ENCODE measurements around the gene AP3S2. TPM values are rescaled to one million over a fixed set of nuclear protein-coding genes. Genes with fewer than 3 reads are reported as not detected.
"Not testable (repeated sequence)": the region's sequence is repeated elsewhere in the genome, so short reads cannot be mapped to it uniquely, and the experiment has no call there.

AP3S2 gene
- total RNA-seq, 1 donor from 2014 or later = 32.2 TPM

DNA sequence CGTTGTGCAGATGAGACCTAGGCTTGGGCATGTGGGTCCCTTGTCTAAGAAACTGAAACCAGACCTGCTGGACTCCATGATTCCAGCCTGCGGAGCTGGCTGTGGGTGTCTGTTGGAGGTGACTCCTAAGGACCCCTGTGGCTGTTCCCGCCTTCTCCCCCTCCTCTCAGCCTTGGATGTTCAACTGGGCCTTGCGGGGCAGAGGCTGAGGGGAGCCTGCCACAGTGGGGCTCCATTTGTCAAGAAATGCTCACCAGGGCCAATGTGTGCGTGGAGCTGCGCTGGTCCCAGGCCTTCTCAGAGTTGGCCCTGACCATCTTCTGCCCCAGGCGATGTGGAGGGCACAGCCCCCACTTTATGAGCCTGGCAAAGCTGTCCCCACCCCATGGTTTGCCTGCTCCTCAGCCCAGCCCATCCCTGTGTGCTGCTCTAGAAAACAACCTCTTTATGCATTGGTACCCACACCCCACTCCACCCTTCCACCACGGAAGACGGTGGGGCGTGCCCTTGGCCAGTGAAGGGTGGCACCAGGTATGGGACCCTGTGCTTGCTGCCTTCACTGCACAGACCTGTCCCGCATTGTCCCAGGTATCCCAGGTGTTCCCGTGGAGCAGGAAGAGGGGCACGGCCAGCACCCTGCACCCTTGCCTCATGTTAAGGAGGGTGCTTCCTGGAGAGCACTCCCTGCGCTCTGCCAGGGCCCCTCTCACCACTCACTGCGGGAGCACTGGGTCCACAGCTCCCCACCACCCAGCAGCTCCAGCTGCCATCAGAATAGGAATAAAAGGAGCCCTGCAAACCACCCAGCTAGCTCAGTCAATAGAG, 109.7 kb downstream of the AP3S2 start:
- Mint-ChIP-seq H3K4me3 (no peak overlapping the region), H3K27me3 (no peaks in the 10 kb centered on the region), H3K9me3 (peaks cover 6% of the 10 kb centered on the region), H3K27ac (no peak overlapping the region), H3K36me3 (no peaks in the 10 kb centered on the region), H3K4me1 (ENCODE audit: unreplicated experiment) (peaks cover 8% of the 10 kb centered on the region)
- TF ChIP-seq, protein P1, sequence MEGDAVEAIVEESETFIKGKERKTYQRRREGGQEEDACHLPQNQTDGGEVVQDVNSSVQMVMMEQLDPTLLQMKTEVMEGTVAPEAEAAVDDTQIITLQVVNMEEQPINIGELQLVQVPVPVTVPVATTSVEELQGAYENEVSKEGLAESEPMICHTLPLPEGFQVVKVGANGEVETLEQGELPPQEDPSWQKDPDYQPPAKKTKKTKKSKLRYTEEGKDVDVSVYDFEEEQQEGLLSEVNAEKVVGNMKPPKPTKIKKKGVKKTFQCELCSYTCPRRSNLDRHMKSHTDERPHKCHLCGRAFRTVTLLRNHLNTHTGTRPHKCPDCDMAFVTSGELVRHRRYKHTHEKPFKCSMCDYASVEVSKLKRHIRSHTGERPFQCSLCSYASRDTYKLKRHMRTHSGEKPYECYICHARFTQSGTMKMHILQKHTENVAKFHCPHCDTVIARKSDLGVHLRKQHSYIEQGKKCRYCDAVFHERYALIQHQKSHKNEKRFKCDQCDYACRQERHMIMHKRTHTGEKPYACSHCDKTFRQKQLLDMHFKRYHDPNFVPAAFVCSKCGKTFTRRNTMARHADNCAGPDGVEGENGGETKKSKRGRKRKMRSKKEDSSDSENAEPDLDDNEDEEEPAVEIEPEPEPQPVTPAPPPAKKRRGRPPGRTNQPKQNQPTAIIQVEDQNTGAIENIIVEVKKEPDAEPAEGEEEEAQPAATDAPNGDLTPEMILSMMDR (conservative IDR thresholded peaks at IDR 0.05) = no peak
- no peak for DNase-seq (ENCODE audit: extremely low spot score, unreplicated experiment)

DNA sequence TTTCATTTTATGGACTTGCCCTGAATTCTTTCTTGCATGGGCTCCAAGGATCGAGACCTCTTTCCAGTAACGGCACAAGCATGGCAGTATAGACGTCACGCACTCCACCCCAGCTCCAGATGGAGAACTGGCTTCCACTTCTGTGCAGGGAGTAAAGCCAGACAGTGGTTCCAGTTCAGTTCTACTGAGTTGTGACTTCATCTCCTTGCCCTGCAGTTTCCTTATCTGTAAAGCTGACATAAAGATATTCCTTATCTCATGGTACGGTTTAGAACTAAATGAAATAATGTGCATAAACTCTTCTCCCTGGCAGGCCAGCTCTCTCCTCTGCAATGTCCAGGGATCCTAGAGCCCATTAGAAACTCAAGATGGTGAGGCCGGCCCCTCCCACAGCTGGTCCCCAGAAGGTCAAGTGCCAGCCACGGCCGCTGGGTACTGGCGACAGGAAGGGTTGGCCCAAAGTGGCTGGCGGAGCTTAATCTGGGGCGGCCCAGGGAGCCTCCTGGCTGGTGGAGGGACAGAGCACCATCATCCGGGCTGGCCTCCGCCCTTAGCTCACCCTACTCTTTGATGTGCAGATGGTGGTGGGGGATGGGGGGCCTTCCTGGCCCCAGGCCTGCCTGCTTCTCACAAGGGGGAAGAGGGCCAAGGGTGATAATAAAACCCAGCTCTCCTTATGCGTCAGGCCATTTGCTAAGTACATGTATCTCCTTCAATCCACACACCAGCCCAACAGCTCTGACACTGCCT, 110.5 kb downstream of the AP3S2 start:
- Mint-ChIP-seq H3K4me3 (no peak overlapping the region), H3K27me3 (no peaks in the 10 kb centered on the region), H3K4me1 (ENCODE audit: unreplicated experiment) (peaks cover 8% of the 10 kb centered on the region), H3K36me3 (no peaks in the 10 kb centered on the region), H3K27ac (peak overlapping the region; percentile 57), H3K9me3 (peaks cover 6% of the 10 kb centered on the region)
- TF ChIP-seq, protein P1 (conservative IDR thresholded peaks at IDR 0.05) = no peak
- no peak for DNase-seq (ENCODE audit: extremely low spot score, unreplicated experiment)

DNA sequence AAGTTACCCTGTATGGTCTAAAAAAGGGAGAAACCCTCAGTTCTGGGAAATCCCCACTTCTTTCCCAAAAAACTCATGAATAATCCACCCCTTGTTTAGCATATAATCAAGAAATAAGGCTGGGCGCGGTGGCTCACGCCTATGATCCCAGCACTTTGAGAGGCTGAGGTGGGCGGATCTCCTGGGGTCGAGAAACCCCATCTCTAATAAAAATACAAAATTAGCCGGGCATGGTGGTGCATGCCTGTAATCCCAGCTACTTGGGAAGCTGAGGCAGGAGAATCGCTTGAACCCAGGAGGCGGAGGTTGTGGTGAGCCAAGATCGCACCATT, 111.2 kb downstream of the AP3S2 start:
- peak overlapping the region; percentile 85 for H3K27ac Mint-ChIP-seq
- H3K27me3 Mint-ChIP-seq; H3K4me3 Mint-ChIP-seq; H3K9me3 Mint-ChIP-seq; H3K36me3 Mint-ChIP-seq; DNase-seq (ENCODE audit: extremely low spot score, unreplicated experiment); H3K4me1 Mint-ChIP-seq (ENCODE audit: unreplicated experiment): not testable (repeated sequence)

DNA sequence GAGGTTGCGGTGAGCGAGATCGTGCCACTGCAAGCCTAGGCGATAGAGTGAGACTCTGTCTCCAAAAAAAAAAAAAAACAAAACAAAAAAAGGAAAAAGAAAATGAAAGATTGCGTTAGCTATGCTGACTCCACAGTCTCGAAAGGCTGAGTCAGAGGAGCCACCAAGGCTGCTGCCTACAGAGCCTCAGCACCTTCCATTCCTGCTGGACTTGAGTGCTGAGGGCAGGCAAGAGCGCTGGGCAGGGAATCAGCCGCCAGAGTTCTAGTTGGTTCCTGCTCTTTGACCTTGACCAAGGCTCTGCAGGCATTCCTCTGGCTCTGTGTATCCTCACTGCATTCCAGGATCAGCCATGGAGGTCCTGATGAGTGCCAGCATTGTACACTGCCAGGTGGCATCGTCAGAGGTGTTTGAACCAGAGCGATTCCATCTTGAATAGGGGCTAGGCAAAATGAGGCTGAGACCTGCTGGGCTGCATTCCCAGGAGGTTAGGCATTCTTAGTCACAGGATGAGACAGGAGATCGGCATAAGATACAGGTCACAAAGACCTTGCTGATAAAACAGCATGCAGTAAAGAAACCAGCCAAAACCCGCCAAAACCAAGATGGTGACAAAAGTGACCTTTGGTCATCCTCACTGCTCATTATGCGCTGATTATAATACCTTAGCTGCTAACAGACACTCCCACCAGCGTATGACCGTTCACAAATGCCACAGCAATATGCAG, 111.7 kb downstream of the AP3S2 start:
- Mint-ChIP-seq H3K27ac (peak overlapping the region; percentile 85), H3K4me1 (ENCODE audit: unreplicated experiment) (peaks cover 8% of the 10 kb centered on the region), H3K27me3 (peaks cover 2% of the 10 kb centered on the region), H3K4me3 (peak overlapping the region; percentile 34), H3K9me3 (no peaks in the 10 kb centered on the region), H3K36me3 (no peaks in the 10 kb centered on the region)
- TF ChIP-seq, protein P1 (conservative IDR thresholded peaks at IDR 0.05) = no peak
- DNase-seq (ENCODE audit: extremely low spot score, unreplicated experiment) = no peak

DNA sequence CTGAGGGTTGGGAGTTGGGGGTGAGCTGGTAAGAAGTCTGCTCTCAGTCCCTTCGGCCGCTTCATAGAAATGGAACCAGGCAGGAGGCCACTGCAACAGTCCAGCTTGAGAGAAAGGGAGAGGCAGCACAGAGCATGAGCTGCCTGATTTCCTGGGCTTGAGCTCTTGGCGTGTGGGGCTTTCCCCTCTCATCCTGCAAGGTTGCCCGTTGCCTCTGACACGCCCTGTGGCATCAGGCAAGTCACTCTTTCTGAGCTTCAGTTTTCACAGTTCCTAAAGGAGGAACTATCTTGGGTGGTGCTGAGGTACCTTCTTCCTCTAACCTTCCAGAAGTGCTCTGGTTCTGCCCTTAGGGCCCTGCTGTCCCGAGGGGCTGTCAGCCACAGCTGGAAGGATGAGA, 112.7 kb downstream of the AP3S2 start:
- no peak for DNase-seq (ENCODE audit: extremely low spot score, unreplicated experiment)
- H3K27me3 Mint-ChIP-seq = peaks cover 2% of the 10 kb centered on the region
- H3K4me1 Mint-ChIP-seq (ENCODE audit: unreplicated experiment) = peaks cover 8% of the 10 kb centered on the region
- H3K36me3 Mint-ChIP-seq = no peaks in the 10 kb centered on the region
- TF ChIP-seq, protein P1 (conservative IDR thresholded peaks at IDR 0.05) = no peak
- H3K9me3 Mint-ChIP-seq = no peaks in the 10 kb centered on the region
- H3K4me3 Mint-ChIP-seq = no peak overlapping the region
- H3K27ac Mint-ChIP-seq = peak overlapping the region; percentile 11

Data from type B pancreatic cell (in vitro differentiated cells).